ENCODE results near the gene PSMD8. TPM values are rescaled to one million over a fixed set of nuclear protein-coding genes. Genes with fewer than 3 reads are reported as not detected.
"Not testable (repeated sequence)": the region's sequence is repeated elsewhere in the genome, so short reads cannot be mapped to it uniquely, and the experiment has no call there.

PSMD8 gene
- total and polyA plus RNA-seq, 10 donors: 39.0 to 144 (median 81.9) TPM

- no peak for DNase-seq
- Histone ChIP-seq H3K9me3 (no peaks in the 10 kb centered on the region), H3K27ac (peak overlapping the region in 1 of 8 donors; percentile 2), H3K36me3 (peaks cover 0 to 53% (median 27%) of the 10 kb centered on the region in 6 donors), H3K27me3 (replicated peaks in 1 of 7) (peaks cover 0 to 11% (median 2%) of the 10 kb centered on the region in 7 donors), H3K4me1 (peaks cover 7 to 31% (median 18%) of the 10 kb centered on the region in 6 donors), H3K4me3 (peak overlapping the region in 1 of 8 donors; percentile 80)
- WGBS, 5 donors: 95 to 100% (median 100%) methylated on average over 1 to 6 of the region's 6 CpGs
- intact Hi-C loops (cut with DNase I; ENCODE audit: low total_unique reads): loop anchor here (5.0 kb wide), 1 partner anchor 227 kb away; no protein-coding TSS in a partner anchor
- TF ChIP-seq CTCF (IDR thresholded peaks at IDR 0.05 in 8 of 11, conservative IDR thresholded peaks at IDR 0.05 in 3 of 11) (no peak), POLR2A (IDR thresholded peaks at IDR 0.05) (no peak), POLR2AphosphoS5 (IDR thresholded peaks at IDR 0.05) (no peak)
These were observed 30.5 kb downstream of the PSMD8 start for GRCh38 chr19:38404858-38405257.

GRCh38 chr19:38405276-38405675 is 30.9 kb downstream of the PSMD8 start:
- H3K9me3 ChIP-seq: no peaks in the 10 kb centered on the region

GRCh38 chr19:38409631-38410133 is 35.3 kb downstream of the PSMD8 start:
- peaks cover 0 to 100% (median 33%) of the 10 kb centered on the region in 6 donors for H3K36me3 ChIP-seq
- intact Hi-C loops (cut with DNase I; ENCODE audit: low total_unique reads): no loop called here
- peak overlapping the region in 4 of 8 donors; percentile 17 to 55 (median 24) for H3K27ac ChIP-seq
- 67 to 75% (median 72%) methylated on average over 7 of the region's 7 CpGs for WGBS, 5 donors
- H3K9me3 ChIP-seq: no peaks in the 10 kb centered on the region
- DNase-seq: no peak
- TF ChIP-seq CTCF (IDR thresholded peaks at IDR 0.05 in 8 of 11, conservative IDR thresholded peaks at IDR 0.05 in 3 of 11) (no peak), POLR2A (IDR thresholded peaks at IDR 0.05) (no peak), POLR2AphosphoS5 (IDR thresholded peaks at IDR 0.05) (no peak)
- no peaks in the 10 kb centered on the region for H3K27me3 ChIP-seq (replicated peaks in 1 of 7)
- peaks cover 0 to 13% (median 2%) of the 10 kb centered on the region in 6 donors for H3K4me1 ChIP-seq
- H3K4me3 ChIP-seq: no peak overlapping the region

More at GRCh38 chr19:38405276-38405675, 30.9 kb downstream of the PSMD8 start:
- peak in 1 of 3 donors; percentile 8 for TF ChIP-seq POLR2AphosphoS5 (IDR thresholded peaks at IDR 0.05)
- no peak for TF ChIP-seq POLR2A (IDR thresholded peaks at IDR 0.05)
- intact Hi-C loops (cut with DNase I; ENCODE audit: low total_unique reads): no loop called here
- Histone ChIP-seq H3K36me3 (peaks cover 0 to 57% (median 27%) of the 10 kb centered on the region in 6 donors), H3K4me1 (peaks cover 7 to 34% (median 18%) of the 10 kb centered on the region in 6 donors), H3K27ac (peak overlapping the region in 1 of 8 donors; percentile 2), H3K4me3 (no peak overlapping the region), H3K27me3 (replicated peaks in 1 of 7) (peaks cover 0 to 7% (median 0%) of the 10 kb centered on the region in 7 donors)
- DNase-seq: no peak
- 80 to 98% (median 95%) methylated on average over 1 to 8 of the region's 8 CpGs for WGBS, 5 donors

- intact Hi-C loops (cut with DNase I; ENCODE audit: low total_unique reads); H3K27me3 ChIP-seq (replicated peaks in 1 of 7); H3K4me1 ChIP-seq; H3K9me3 ChIP-seq; H3K4me3 ChIP-seq; DNase-seq: not testable (repeated sequence)
- 77 to 86% (median 81%) methylated on average over 6 of the region's 6 CpGs for WGBS, 5 donors
- H3K36me3 ChIP-seq: peaks cover 0 to 100% (median 33%) of the 10 kb centered on the region in 6 donors
- H3K27ac ChIP-seq: peak overlapping the region in 1 of 8 donors; percentile 55
These were observed 36.0 kb downstream of the PSMD8 start for GRCh38 chr19:38410407-38410806.

GRCh38 chr19:38411041-38411712 is 36.8 kb downstream of the PSMD8 start:
- 85 to 93% (median 90%) methylated on average over 12 to 13 of the region's 13 CpGs for WGBS, 5 donors
- Histone ChIP-seq H3K27me3 (replicated peaks in 1 of 7) (no peaks in the 10 kb centered on the region), H3K36me3 (peaks cover 0 to 100% (median 31%) of the 10 kb centered on the region in 6 donors), H3K4me3 (no peak overlapping the region), H3K9me3 (no peaks in the 10 kb centered on the region), H3K4me1 (peaks cover 0 to 6% (median 0%) of the 10 kb centered on the region in 6 donors), H3K27ac (no peak overlapping the region)
- no peak for DNase-seq
- TF ChIP-seq CTCF (IDR thresholded peaks at IDR 0.05 in 8 of 11, conservative IDR thresholded peaks at IDR 0.05 in 3 of 11): no peak
- TF ChIP-seq POLR2AphosphoS5 (IDR thresholded peaks at IDR 0.05): peak in 2 of 3 donors; percentile 12 to 57
- intact Hi-C loops (cut with DNase I; ENCODE audit: low total_unique reads): no loop called here

DNA sequence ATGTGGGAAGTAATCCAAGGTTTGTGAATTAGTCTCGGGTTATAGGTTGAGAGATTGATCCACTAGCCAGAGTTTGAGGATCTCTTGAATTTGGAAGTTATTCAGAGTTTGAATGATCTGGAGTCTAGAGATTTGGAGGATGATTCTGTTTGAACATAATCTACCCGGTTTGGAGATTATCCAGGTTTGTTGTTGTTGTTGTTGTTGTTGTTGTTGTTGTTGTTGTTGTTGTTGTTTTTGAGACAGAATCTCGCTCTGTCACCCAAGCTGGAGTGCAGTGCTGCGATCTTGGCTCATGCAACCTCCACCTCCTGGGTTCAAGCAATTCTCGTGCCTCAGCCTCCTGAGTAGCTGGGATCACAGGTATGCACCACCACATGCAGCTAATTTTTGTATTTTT is 37.5 kb downstream of the PSMD8 start:
- H3K27me3 ChIP-seq (replicated peaks in 1 of 7); H3K4me3 ChIP-seq; H3K9me3 ChIP-seq; intact Hi-C loops (cut with DNase I; ENCODE audit: low total_unique reads); H3K27ac ChIP-seq; DNase-seq: not testable (repeated sequence)
- peaks cover 0 to 100% (median 24%) of the 10 kb centered on the region in 6 donors for H3K36me3 ChIP-seq
- peaks cover 0 to 11% (median under 1%) of the 10 kb centered on the region in 6 donors for H3K4me1 ChIP-seq
- 84 to 97% (median 91%) methylated on average over 5 of the region's 5 CpGs for WGBS, 5 donors

Measured in spleen (tissue), 11 donors.